HCT116 (cell line): ENCODE data around the gene SYN1. TPM values are rescaled to one million over a fixed set of nuclear protein-coding genes. Genes with fewer than 3 reads are reported as not detected.
"Not testable (repeated sequence)": the region's sequence is repeated elsewhere in the genome, so short reads cannot be mapped to it uniquely, and the experiment has no call there.

Source experiments
- ATAC-seq: fragments of 200-7000 bp; cut with Tn5 transposase; 2 replicates; pipeline ENCODE4 v1.9.1; 2020; ENCODE audit warnings: mild to moderate bottlenecking, moderate library complexity
- BruUV-seq: library from RNA; stranded (reverse); fragments of 400-500 nt; replicated peaks from 2 replicates; lab custom pipeline; 2021; lab: Mats Ljungman, UMichigan
- CTCF ChIA-PET: fragments of 300-600 bp; sonication (Branson Sonifier 250); formaldehyde crosslinking; loops from one replicate; lab custom pipeline; 2021; ENCODE audit warnings: antibody characterized with exemption; lab: Charles Lee
- POLR2A ChIA-PET: fragments of 300-600, 350-600 bp; sonication (Branson Sonifier 250); formaldehyde crosslinking; loops from one replicate; lab custom pipeline; 2021; ENCODE audit warnings: antibody characterized with exemption; lab: Charles Lee
- RAD21 ChIA-PET, 2 experiments: fragments of 300-600 bp; sonication (Branson Sonifier 250); formaldehyde crosslinking; loops; one replicate each; lab custom pipeline; 2023; ENCODE audit warnings: low total read pairs in 2 of 2; ENCODE audit not compliant: uncharacterized antibody in 2 of 2, unreplicated experiment in 2 of 2, low non-redundant PET in 1 of 2; lab: Charles Lee
- DNase-seq: peaks from one replicate; pipeline ENCODE4 v3.0.0-alpha.2; 2010; ENCODE audit warnings: low read depth, low spot score
- H2AFZ ChIP-seq: fragments of 200-600 bp; shearing (Covaris generic), sonication (generic); 2 replicates; pipeline ENCODE4 v1.6.1; 2017; ENCODE audit warnings: low read depth, mixed run types, mixed read lengths, antibody characterized with exemption, low read length; ENCODE audit not compliant: poor library complexity, severe bottlenecking
- H3K27ac ChIP-seq: 2 replicates; pipeline ENCODE4 v1.5.1; 2012; ENCODE audit warnings: low read depth, low read length
- H3K27me3 ChIP-seq: fragments of 200-600 bp; sonication (generic); 2 replicates; pipeline ENCODE4 v1.6.1; 2016; ENCODE audit warnings: mixed run types, low read length, mixed read lengths; ENCODE audit not compliant: insufficient read depth
- H3K36me3 ChIP-seq, 2 experiments: fragments of 200-500 bp in 1 of 2; fragments of 200-600 bp in 1 of 2; sonication (Bioruptor generic) in 1 of 2; sonication (generic) in 1 of 2; 2 replicates each; pipeline versions ENCODE4 v1.5.1 to v1.6.1; 2014 to 2016; ENCODE audit warnings: low read length in 2 of 2, inconsistent platforms in 1 of 2, mixed read lengths in 1 of 2, mixed run types in 1 of 2; ENCODE audit not compliant: insufficient read depth in 2 of 2, control insufficient read depth in 1 of 2
- H3K4me1 ChIP-seq, 2 experiments: fragments of 200-600 bp in 1 of 2; sonication (generic) in 1 of 2; 2 replicates each; pipeline versions ENCODE4 v1.5.1 to v1.6.1; 2012 to 2017; ENCODE audit warnings: low read length in 2 of 2, inconsistent platforms in 1 of 2, mild to moderate bottlenecking in 1 of 2, mixed read lengths in 1 of 2, mixed run types in 1 of 2, moderate library complexity in 1 of 2; ENCODE audit not compliant: insufficient read depth in 2 of 2, control insufficient read depth in 1 of 2
- H3K4me2 ChIP-seq: fragments of 200-600 bp; sonication (generic); 2 replicates; pipeline ENCODE4 v1.6.1; 2017; ENCODE audit warnings: mixed run types, low read length, mixed read lengths
- H3K4me3 ChIP-seq, 2 experiments: fragments of 200-600 bp in 1 of 2; sonication (generic) in 1 of 2; replicated peaks in 1 of 2; 2 replicates each; pipeline ENCODE4 v1.5.1; 2011 to 2016; ENCODE audit warnings: low read length in 2 of 2, control low read depth in 1 of 2, low read depth in 1 of 2, mild to moderate bottlenecking in 1 of 2, mixed read lengths in 1 of 2, mixed run types in 1 of 2
- H3K79me2 ChIP-seq: fragments of 200-600 bp; sonication (generic); 2 replicates; pipeline ENCODE4 v1.6.1; 2017; ENCODE audit warnings: mild to moderate bottlenecking, mixed run types, low read length, moderate library complexity, mixed read lengths; ENCODE audit not compliant: insufficient read depth
- H3K9ac ChIP-seq: fragments of 200-600 bp; sonication (generic); 2 replicates; pipeline ENCODE4 v1.6.1; 2016; ENCODE audit warnings: low read length, mixed read lengths
- H3K9me2 ChIP-seq: fragments of 200-600 bp; sonication (generic), shearing (Covaris generic); 2 replicates; pipeline ENCODE4 v1.6.1; 2017; ENCODE audit warnings: mixed run types, mild to moderate bottlenecking, moderate library complexity; ENCODE audit not compliant: insufficient read depth
- H3K9me3 ChIP-seq, 2 experiments: fragments of 200-500 bp in 1 of 2; fragments of 200-600 bp in 1 of 2; sonication (Bioruptor generic) in 1 of 2; sonication (generic) in 1 of 2; 2 replicates each; pipeline ENCODE4 v1.6.1; 2014 to 2017; ENCODE audit warnings: low read length in 2 of 2, mixed read lengths in 2 of 2, inconsistent platforms in 1 of 2, low read depth in 1 of 2, mild to moderate bottlenecking in 1 of 2, mixed run types in 1 of 2, moderate library complexity in 1 of 2; ENCODE audit not compliant: control insufficient read depth in 1 of 2, insufficient read depth in 1 of 2
- H4K20me1 ChIP-seq: fragments of 200-600 bp; sonication (generic), shearing (Covaris generic); 2 replicates; pipeline ENCODE4 v1.6.1; 2017; ENCODE audit warnings: mixed run types, mild to moderate bottlenecking, moderate library complexity; ENCODE audit not compliant: insufficient read depth
- CBX3 ChIP-seq: IDR thresholded peaks from 2 replicates; pipeline ENCODE4 v1.6.1; 2012; ENCODE audit warnings: low read depth
- CTCF ChIP-seq, 3 experiments: fragments of 200-600 bp in 1 of 3; sonication (generic) in 1 of 3; IDR thresholded peaks in 2 of 3; conservative IDR thresholded peaks in 1 of 3; 2 replicates each; pipeline ENCODE4 v1.5.1; 2012 to 2017; ENCODE audit warnings: low read depth in 2 of 3, low read length in 2 of 3, antibody characterized with exemption in 1 of 3, borderline replicate concordance in 1 of 3, control low read depth in 1 of 3, mild to moderate bottlenecking in 1 of 3, mixed read lengths in 1 of 3, mixed run types in 1 of 3, moderate library complexity in 1 of 3; ENCODE audit not compliant: insufficient read depth in 1 of 3
- ELF1 ChIP-seq: IDR thresholded peaks from 2 replicates; pipeline ENCODE4 v1.6.1; 2012; ENCODE audit warnings: low read depth, borderline replicate concordance
- EZH2 ChIP-seq: fragments of 200-600 bp; sonication (generic); IDR thresholded peaks from 2 replicates; pipeline ENCODE4 v1.6.1; 2017; ENCODE audit warnings: antibody characterized with exemption, mixed run types
- EZH2phosphoT487 ChIP-seq: fragments of 200-600 bp; IDR thresholded peaks from 2 replicates; pipeline ENCODE4 v1.6.1; 2018; ENCODE audit warnings: antibody characterized with exemption, borderline replicate concordance
- POLR2AphosphoS5 ChIP-seq: IDR thresholded peaks from 2 replicates; pipeline ENCODE4 v1.6.1; 2011; ENCODE audit warnings: mild to moderate bottlenecking, low read depth, low read length, moderate library complexity
- intact Hi-C: fragments of 100-400 bp; cut with micrococcal nuclease; formaldehyde crosslinking; loops from 2 replicates; pipeline ENCODE4 v1.10.0; 2022
- total RNA-seq: library from RNA; stranded (reverse); gene quantifications from one replicate; pipeline ENCODE4 v1.2.1, GENCODE V29; 2021; ENCODE audit not compliant: unreplicated experiment

The SYN1 gene
- total RNA-seq, 1 experiment from 2014 or later: 0.86 TPM

- TF ChIP-seq CTCF (IDR thresholded peaks at IDR 0.05 in 2 of 3, conservative IDR thresholded peaks at IDR 0.05 in 1 of 3; ENCODE audit: borderline replicate concordance in 1 of 3, insufficient read depth in 1 of 3, low read depth in 2 of 3, low read length in 2 of 3): no peak
- TF ChIP-seq EZH2: no peak
Measured at GRCh38 chrX:47619486-47620302, at the start of gene SYN1 (continued).

- H3K9me3 ChIP-seq, H3K4me3 ChIP-seq, H3K36me3 ChIP-seq, H3K27me3 ChIP-seq, H3K9ac ChIP-seq, H2AFZ ChIP-seq, DNase-seq, H3K4me2 ChIP-seq, CTCF ChIA-PET, BruUV-seq, H3K27ac ChIP-seq, H3K79me2 ChIP-seq, intact Hi-C loops, RAD21 ChIA-PET, ATAC-seq, POLR2A ChIA-PET, H4K20me1 ChIP-seq, H3K9me2 ChIP-seq: not testable (repeated sequence)
- peaks cover 0 to 11% of the 10 kb centered on the region in 2 experiments; a peak in 2 of 4 replicates for H3K4me1 ChIP-seq
Measured at GRCh38 chrX:47665797-47666196, 46.1 kb upstream of the SYN1 start.

GRCh38 chrX:47664737-47665136 is 45.1 kb upstream of the SYN1 start:
- H3K4me1 ChIP-seq: peaks cover under 1 to 12% of the 10 kb centered on the region in 2 experiments; a peak in 3 of 4 replicates
- H3K79me2 ChIP-seq: no peaks in the 10 kb centered on the region
- H3K27me3 ChIP-seq: no peaks in the 10 kb centered on the region
- ChIA-PET RAD21 (no interaction called here), CTCF (no interaction called here), POLR2A (no interaction called here)
- no peak overlapping the region for H2AFZ ChIP-seq
- DNase-seq (no peak), ATAC-seq (no peak)
- no peaks in the 10 kb centered on the region for H4K20me1 ChIP-seq
- H3K36me3 ChIP-seq: no peaks in the 10 kb centered on the region
- H3K9me3 ChIP-seq: no peaks in the 10 kb centered on the region
- intact Hi-C loops: no loop called here
- no peak overlapping the region for H3K27ac ChIP-seq
- no peaks in the 10 kb centered on the region for H3K9me2 ChIP-seq
- H3K9ac ChIP-seq: no peak overlapping the region
- no TSS peak for BruUV-seq
- H3K4me2 ChIP-seq: no peak overlapping the region
- no peak overlapping the region for H3K4me3 ChIP-seq
- TF ChIP-seq CBX3: no peak
- TF ChIP-seq EZH2phosphoT487: no peak
- no peak for TF ChIP-seq CTCF (IDR thresholded peaks at IDR 0.05 in 2 of 3, conservative IDR thresholded peaks at IDR 0.05 in 1 of 3; ENCODE audit: borderline replicate concordance in 1 of 3, insufficient read depth in 1 of 3, low read depth in 2 of 3, low read length in 2 of 3)
- TF ChIP-seq POLR2AphosphoS5: no peak
- no peak for TF ChIP-seq ELF1
- TF ChIP-seq, all 23 proteins: peak for 0
